ENCODE results near the gene EFHD1. TPM values are rescaled to one million over a fixed set of nuclear protein-coding genes. Genes with fewer than 3 reads are reported as not detected.

The EFHD1 gene
- total and polyA plus RNA-seq, 9 of the 15 experiments (the other 6 are each of a cell fraction or from before 2014, with no cell fraction given): 0.66 to 9.1 (median 2.0) TPM

DNA sequence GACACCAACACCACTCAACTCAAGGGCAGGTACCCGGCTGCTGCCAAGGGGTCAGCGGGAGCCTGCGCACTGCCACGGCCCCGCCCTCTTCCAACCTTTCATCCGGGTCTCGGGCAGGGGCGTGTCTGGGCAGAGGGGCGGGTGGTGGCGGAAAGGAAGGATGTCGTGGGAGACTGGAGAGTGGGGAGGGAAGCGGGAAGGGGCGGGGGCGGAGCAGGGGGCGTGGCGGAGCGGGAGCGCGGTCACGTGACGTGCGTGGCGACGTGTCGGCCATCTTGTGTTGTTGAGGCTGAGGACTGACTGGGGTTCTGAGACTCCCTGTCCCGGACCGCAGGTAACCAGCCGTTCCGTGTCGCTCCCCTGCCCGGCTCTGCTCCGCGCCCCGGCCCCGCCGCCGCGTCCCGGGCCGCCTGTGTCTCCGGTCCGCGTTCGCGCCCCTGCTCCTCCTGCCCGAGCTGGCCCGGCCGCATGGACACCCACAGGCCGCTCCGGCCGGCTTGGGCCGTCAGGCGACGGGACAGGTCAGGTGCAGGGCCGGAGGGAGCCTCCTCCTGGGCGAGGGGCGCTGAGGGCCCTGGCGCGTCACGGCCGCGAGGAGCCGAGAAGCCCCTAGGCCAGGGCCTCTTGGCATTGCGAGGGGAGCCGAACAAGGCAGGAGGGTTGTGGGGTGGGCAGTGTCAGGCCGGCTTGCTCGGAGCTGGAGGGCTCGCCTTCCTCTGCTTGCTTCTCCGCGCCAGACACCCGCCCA lies 63.8 kb downstream of the EFHD1 start, which contains the start of gene GIGYF2 (continued):
- TF ChIP-seq RCOR1 (IDR thresholded peaks at IDR 0.05; ENCODE audit: borderline replicate concordance in 1 of 2, low read depth in 2 of 2, low read length in 2 of 2) (0 out of 4 replicates have a peak, but pooled peaks of 1 of the 2 experiments have one; percentile 13), NFIC (IDR thresholded peaks at IDR 0.05) (no peak), NEUROD1 (IDR thresholded peaks at IDR 0.05; ENCODE audit: borderline replicate concordance, low read depth, low read length, partially characterized antibody) (no peak), SP2 (IDR thresholded peaks at IDR 0.05; ENCODE audit: extremely low read depth, low read depth, low read length, poor library complexity, severe bottlenecking) (no peak), PCBP1 (IDR thresholded peaks at IDR 0.05; ENCODE audit: low read depth, low read length, poor library complexity, severe bottlenecking) (peak; percentile 65), ELF1 (tag; IDR thresholded peaks at IDR 0.05) (no peak), ZNF253 (CRISPR knock-in tag; conservative IDR thresholded peaks at IDR 0.05) (no peak), WHSC1 (IDR thresholded peaks at IDR 0.05; ENCODE audit: low read length) (no peak), ZNF24 (IDR thresholded peaks at IDR 0.05) (no peak), PURB (CRISPR knock-in tag; IDR thresholded peaks at IDR 0.05; ENCODE audit: low read depth) (no peak), SREBF1 (IDR thresholded peaks at IDR 0.05; ENCODE audit: borderline replicate concordance, low read depth, low read length) (no peak), ATF1 (CRISPR knock-in tag; IDR thresholded peaks at IDR 0.05) (no peak), ATF1 (tag; IDR thresholded peaks at IDR 0.05) (peak; percentile 50), EZH2 (IDR thresholded peaks at IDR 0.05; ENCODE audit: borderline replicate concordance, low read depth, low read length) (no peak), ZBTB17 (CRISPR knock-in tag; IDR thresholded peaks at IDR 0.05) (no peak), SMARCA4 (IDR thresholded peaks at IDR 0.05) (no peak), PHB (CRISPR knock-in tag; IDR thresholded peaks at IDR 0.05) (no peak)
- TF ChIP-seq, protein P1, sequence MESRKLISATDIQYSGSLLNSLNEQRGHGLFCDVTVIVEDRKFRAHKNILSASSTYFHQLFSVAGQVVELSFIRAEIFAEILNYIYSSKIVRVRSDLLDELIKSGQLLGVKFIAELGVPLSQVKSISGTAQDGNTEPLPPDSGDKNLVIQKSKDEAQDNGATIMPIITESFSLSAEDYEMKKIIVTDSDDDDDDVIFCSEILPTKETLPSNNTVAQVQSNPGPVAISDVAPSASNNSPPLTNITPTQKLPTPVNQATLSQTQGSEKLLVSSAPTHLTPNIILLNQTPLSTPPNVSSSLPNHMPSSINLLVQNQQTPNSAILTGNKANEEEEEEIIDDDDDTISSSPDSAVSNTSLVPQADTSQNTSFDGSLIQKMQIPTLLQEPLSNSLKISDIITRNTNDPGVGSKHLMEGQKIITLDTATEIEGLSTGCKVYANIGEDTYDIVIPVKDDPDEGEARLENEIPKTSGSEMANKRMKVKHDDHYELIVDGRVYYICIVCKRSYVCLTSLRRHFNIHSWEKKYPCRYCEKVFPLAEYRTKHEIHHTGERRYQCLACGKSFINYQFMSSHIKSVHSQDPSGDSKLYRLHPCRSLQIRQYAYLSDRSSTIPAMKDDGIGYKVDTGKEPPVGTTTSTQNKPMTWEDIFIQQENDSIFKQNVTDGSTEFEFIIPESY (CRISPR knock-in tag; IDR thresholded peaks at IDR 0.05): no peak
- TF ChIP-seq, protein P2, sequence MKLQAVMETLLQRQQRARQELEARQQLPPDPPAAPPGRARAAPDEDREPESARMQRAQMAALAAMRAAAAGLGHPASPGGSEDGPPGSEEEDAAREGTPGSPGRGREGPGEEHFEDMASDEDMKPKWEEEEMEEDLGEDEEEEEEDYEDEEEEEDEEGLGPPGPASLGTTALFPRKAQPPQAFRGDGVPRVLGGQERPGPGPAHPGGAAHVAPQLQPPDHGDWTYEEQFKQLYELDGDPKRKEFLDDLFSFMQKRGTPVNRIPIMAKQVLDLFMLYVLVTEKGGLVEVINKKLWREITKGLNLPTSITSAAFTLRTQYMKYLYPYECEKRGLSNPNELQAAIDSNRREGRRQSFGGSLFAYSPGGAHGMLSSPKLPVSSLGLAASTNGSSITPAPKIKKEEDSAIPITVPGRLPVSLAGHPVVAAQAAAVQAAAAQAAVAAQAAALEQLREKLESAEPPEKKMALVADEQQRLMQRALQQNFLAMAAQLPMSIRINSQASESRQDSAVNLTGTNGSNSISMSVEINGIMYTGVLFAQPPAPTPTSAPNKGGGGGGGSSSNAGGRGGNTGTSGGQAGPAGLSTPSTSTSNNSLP (IDR thresholded peaks at IDR 0.05; ENCODE audit: borderline replicate concordance, low read depth, low read length): no peak
- TF ChIP-seq, protein P3, sequence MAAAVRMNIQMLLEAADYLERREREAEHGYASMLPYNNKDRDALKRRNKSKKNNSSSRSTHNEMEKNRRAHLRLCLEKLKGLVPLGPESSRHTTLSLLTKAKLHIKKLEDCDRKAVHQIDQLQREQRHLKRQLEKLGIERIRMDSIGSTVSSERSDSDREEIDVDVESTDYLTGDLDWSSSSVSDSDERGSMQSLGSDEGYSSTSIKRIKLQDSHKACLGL (CRISPR knock-in tag; IDR thresholded peaks at IDR 0.05; ENCODE audit: borderline replicate concordance, poor library complexity, severe bottlenecking): peak; percentile 27
- TF ChIP-seq, protein P4, sequence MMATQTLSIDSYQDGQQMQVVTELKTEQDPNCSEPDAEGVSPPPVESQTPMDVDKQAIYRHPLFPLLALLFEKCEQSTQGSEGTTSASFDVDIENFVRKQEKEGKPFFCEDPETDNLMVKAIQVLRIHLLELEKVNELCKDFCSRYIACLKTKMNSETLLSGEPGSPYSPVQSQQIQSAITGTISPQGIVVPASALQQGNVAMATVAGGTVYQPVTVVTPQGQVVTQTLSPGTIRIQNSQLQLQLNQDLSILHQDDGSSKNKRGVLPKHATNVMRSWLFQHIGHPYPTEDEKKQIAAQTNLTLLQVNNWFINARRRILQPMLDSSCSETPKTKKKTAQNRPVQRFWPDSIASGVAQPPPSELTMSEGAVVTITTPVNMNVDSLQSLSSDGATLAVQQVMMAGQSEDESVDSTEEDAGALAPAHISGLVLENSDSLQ (IDR thresholded peaks at IDR 0.05): peak; percentile 39
- TF ChIP-seq, protein P5, sequence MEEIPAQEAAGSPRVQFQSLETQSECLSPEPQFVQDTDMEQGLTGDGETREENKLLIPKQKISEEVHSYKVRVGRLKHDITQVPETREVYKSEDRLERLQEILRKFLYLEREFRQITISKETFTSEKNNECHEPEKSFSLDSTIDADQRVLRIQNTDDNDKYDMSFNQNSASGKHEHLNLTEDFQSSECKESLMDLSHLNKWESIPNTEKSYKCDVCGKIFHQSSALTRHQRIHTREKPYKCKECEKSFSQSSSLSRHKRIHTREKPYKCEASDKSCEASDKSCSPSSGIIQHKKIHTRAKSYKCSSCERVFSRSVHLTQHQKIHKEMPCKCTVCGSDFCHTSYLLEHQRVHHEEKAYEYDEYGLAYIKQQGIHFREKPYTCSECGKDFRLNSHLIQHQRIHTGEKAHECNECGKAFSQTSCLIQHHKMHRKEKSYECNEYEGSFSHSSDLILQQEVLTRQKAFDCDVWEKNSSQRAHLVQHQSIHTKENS (CRISPR knock-in tag; IDR thresholded peaks at IDR 0.05): no peak

Data from K562 (cell line).